Upper lobe of left lung (tissue), 4 donors: ENCODE results near the gene VEPH1.

Source experiments
- POLR2A ChIP-seq, 4 donors: fragments of 450-650 bp; IDR thresholded peaks; one replicate each; pipeline ENCODE4 v1.5.1; 2016 to 2017; ENCODE audit warnings: antibody characterized with exemption in 4 of 4, mild to moderate bottlenecking in 2 of 4
- POLR2AphosphoS5 ChIP-seq, 2 donors: sonication (generic); formaldehyde crosslinking; IDR thresholded peaks; one replicate each; pipeline ENCODE4 v1.5.1; 2017; ENCODE audit warnings: antibody characterized with exemption in 2 of 2
- TF ChIP-seq, protein P1 (sequence below), 6 experiments: fragments of 450-650 bp in 4 of 6; fragments of 200-600 bp in 2 of 6; sonication (generic) in 2 of 6; IDR thresholded peaks; one replicate each; pipeline ENCODE4 v1.5.1; 2016 to 2019; ENCODE audit warnings: antibody characterized with exemption in 6 of 6

GRCh38 chr3:157238457-157238856, 264.8 kb downstream of the VEPH1 start:
- TF ChIP-seq, protein P1, sequence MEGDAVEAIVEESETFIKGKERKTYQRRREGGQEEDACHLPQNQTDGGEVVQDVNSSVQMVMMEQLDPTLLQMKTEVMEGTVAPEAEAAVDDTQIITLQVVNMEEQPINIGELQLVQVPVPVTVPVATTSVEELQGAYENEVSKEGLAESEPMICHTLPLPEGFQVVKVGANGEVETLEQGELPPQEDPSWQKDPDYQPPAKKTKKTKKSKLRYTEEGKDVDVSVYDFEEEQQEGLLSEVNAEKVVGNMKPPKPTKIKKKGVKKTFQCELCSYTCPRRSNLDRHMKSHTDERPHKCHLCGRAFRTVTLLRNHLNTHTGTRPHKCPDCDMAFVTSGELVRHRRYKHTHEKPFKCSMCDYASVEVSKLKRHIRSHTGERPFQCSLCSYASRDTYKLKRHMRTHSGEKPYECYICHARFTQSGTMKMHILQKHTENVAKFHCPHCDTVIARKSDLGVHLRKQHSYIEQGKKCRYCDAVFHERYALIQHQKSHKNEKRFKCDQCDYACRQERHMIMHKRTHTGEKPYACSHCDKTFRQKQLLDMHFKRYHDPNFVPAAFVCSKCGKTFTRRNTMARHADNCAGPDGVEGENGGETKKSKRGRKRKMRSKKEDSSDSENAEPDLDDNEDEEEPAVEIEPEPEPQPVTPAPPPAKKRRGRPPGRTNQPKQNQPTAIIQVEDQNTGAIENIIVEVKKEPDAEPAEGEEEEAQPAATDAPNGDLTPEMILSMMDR (IDR thresholded peaks at IDR 0.05): no peak
- no peak for TF ChIP-seq POLR2AphosphoS5 (IDR thresholded peaks at IDR 0.05)
- no peak for TF ChIP-seq POLR2A (IDR thresholded peaks at IDR 0.05)
